ENCODE data around the gene ODAD2. TPM values are rescaled to one million over a fixed set of nuclear protein-coding genes. Genes with fewer than 3 reads are reported as not detected.
"Not testable (repeated sequence)": the region's sequence is repeated elsewhere in the genome, so short reads cannot be mapped to it uniquely, and the experiment has no call there.

Gene ODAD2
- total RNA-seq, 1 experiment from 2014 or later: not detected

DNA sequence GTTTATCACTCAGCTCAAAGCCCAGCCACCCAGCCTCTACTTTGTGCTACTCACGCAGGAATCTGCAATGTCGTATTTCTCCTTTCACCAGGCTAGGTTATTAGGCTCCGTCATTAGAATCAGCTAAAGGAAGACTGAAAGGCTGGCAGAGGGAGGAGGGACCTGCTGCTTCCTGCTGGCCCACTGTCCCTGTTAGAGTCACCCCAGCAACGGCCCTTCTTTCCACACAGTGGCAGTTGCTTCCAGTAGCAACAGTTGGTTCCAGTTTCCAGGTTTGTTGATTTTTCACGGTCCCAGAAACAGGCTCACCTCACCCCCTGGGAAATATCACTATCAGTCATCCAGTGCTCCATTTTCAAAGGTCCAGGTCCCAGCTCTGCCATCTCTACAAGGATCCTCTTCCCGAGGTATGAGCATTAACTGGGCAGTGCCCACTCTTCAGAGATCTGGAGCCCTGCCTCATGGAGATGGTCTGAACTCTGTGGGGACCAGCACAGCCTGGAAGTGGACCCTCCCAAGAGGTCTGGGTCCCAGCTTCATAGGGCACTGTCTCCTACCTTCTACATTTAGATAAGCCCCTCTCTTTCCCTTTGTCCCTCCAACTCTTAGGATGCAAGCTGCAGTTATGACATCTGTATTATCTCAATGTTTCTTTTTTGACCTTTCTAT, 15.9 kb downstream of the ODAD2 start:
- H3K27ac ChIP-seq (ENCODE audit: low read length): no peak overlapping the region
- CTCF ChIA-PET: no interaction called here

DNA sequence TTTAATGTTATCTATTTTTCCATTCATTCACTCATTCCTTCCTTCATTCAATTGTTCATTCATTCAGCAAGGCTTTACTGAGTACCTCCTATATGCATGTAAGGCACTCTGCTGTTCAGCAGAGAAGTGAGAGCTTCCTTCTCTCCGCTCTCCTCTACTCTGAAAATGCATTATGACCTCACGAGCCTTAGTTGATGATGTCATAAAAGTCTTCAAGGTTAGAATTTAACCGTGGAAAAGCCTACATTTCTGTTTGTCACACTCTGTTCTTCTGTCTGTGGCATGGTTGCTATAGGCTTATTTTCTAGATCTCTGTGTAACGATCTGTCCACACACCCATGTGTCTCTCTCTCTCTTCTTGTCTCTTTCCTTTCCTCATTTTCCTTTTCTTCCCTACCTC, 17.1 kb downstream of the ODAD2 start:
- ChIA-PET POLR2A (no interaction called here), CTCF (no interaction called here)
- Histone ChIP-seq H3K36me3 (ENCODE audit: control insufficient read depth, insufficient read depth, low read length) (no peaks in the 10 kb centered on the region), H3K9me3 (ENCODE audit: control insufficient read depth, insufficient read depth, low read depth, low read length) (no peaks in the 10 kb centered on the region), H3K27me3 (ENCODE audit: control insufficient read depth, insufficient read depth, low read length) (no peaks in the 10 kb centered on the region), H3K4me3 (ENCODE audit: low read depth in 2 of 2, low read length in 2 of 2) (no peak overlapping the region), H3K4me1 (ENCODE audit: control insufficient read depth, insufficient read depth, low read length) (no peaks in the 10 kb centered on the region), H3K27ac (ENCODE audit: low read length) (no peak overlapping the region)
- ATAC-seq (no peak), DNase-seq (ENCODE audit: low read depth, low spot score) (no peak)
- intact Hi-C loops (cut with micrococcal nuclease; ENCODE audit: unreplicated experiment): no loop called here
- in situ Hi-C loops (cut with HindIII; ENCODE audit: low pct_unique_long_range_greater_than_20kb, low sequenced_read_pairs): no loop called here
- no TSS peak for BruUV-seq (replicated peaks)
- TF ChIP-seq, protein P1, sequence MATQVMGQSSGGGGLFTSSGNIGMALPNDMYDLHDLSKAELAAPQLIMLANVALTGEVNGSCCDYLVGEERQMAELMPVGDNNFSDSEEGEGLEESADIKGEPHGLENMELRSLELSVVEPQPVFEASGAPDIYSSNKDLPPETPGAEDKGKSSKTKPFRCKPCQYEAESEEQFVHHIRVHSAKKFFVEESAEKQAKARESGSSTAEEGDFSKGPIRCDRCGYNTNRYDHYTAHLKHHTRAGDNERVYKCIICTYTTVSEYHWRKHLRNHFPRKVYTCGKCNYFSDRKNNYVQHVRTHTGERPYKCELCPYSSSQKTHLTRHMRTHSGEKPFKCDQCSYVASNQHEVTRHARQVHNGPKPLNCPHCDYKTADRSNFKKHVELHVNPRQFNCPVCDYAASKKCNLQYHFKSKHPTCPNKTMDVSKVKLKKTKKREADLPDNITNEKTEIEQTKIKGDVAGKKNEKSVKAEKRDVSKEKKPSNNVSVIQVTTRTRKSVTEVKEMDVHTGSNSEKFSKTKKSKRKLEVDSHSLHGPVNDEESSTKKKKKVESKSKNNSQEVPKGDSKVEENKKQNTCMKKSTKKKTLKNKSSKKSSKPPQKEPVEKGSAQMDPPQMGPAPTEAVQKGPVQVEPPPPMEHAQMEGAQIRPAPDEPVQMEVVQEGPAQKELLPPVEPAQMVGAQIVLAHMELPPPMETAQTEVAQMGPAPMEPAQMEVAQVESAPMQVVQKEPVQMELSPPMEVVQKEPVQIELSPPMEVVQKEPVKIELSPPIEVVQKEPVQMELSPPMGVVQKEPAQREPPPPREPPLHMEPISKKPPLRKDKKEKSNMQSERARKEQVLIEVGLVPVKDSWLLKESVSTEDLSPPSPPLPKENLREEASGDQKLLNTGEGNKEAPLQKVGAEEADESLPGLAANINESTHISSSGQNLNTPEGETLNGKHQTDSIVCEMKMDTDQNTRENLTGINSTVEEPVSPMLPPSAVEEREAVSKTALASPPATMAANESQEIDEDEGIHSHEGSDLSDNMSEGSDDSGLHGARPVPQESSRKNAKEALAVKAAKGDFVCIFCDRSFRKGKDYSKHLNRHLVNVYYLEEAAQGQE (IDR thresholded peaks at IDR 0.05; ENCODE audit: insufficient read depth in 1 of 2, low read depth in 2 of 2, low read length in 1 of 2): no peak
- TF ChIP-seq, protein P2, sequence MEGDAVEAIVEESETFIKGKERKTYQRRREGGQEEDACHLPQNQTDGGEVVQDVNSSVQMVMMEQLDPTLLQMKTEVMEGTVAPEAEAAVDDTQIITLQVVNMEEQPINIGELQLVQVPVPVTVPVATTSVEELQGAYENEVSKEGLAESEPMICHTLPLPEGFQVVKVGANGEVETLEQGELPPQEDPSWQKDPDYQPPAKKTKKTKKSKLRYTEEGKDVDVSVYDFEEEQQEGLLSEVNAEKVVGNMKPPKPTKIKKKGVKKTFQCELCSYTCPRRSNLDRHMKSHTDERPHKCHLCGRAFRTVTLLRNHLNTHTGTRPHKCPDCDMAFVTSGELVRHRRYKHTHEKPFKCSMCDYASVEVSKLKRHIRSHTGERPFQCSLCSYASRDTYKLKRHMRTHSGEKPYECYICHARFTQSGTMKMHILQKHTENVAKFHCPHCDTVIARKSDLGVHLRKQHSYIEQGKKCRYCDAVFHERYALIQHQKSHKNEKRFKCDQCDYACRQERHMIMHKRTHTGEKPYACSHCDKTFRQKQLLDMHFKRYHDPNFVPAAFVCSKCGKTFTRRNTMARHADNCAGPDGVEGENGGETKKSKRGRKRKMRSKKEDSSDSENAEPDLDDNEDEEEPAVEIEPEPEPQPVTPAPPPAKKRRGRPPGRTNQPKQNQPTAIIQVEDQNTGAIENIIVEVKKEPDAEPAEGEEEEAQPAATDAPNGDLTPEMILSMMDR (IDR thresholded peaks at IDR 0.05): no peak
- TF ChIP-seq POLR2AphosphoS5 (IDR thresholded peaks at IDR 0.05; ENCODE audit: low read depth, low read length): no peak
- TF ChIP-seq SIN3A (IDR thresholded peaks at IDR 0.05; ENCODE audit: borderline replicate concordance, insufficient read depth, low read depth, low read length): no peak
- no peak for TF ChIP-seq TCF7L2 (IDR thresholded peaks at IDR 0.05; ENCODE audit: low read depth, low read length)

More for the DNA sequence above, 15.9 kb downstream of the ODAD2 start:
- in situ Hi-C loops (cut with HindIII; ENCODE audit: low pct_unique_long_range_greater_than_20kb, low sequenced_read_pairs) (no loop called here), intact Hi-C loops (cut with micrococcal nuclease; ENCODE audit: unreplicated experiment) (no loop called here)
- Histone ChIP-seq H3K27me3 (ENCODE audit: control insufficient read depth, insufficient read depth, low read length) (no peaks in the 10 kb centered on the region), H3K9me3 (ENCODE audit: control insufficient read depth, insufficient read depth, low read depth, low read length) (no peaks in the 10 kb centered on the region), H3K36me3 (ENCODE audit: control insufficient read depth, insufficient read depth, low read length) (no peaks in the 10 kb centered on the region), H3K4me1 (ENCODE audit: control insufficient read depth, insufficient read depth, low read length) (no peaks in the 10 kb centered on the region), H3K4me3 (ENCODE audit: low read depth in 2 of 2, low read length in 2 of 2) (no peak overlapping the region)
- DNase-seq (ENCODE audit: low read depth, low spot score) (no peak), ATAC-seq (no peak)
- POLR2A ChIA-PET: no interaction called here
- TF ChIP-seq, protein P2 (IDR thresholded peaks at IDR 0.05): no peak
- no peak for TF ChIP-seq SIN3A (IDR thresholded peaks at IDR 0.05; ENCODE audit: borderline replicate concordance, insufficient read depth, low read depth, low read length)
- no peak for TF ChIP-seq TCF7L2 (IDR thresholded peaks at IDR 0.05; ENCODE audit: low read depth, low read length)
- no peak for TF ChIP-seq POLR2AphosphoS5 (IDR thresholded peaks at IDR 0.05; ENCODE audit: low read depth, low read length)
- TF ChIP-seq, protein P1 (IDR thresholded peaks at IDR 0.05; ENCODE audit: insufficient read depth in 1 of 2, low read depth in 2 of 2, low read length in 1 of 2): no peak
- no TSS peak for BruUV-seq (replicated peaks)

DNA sequence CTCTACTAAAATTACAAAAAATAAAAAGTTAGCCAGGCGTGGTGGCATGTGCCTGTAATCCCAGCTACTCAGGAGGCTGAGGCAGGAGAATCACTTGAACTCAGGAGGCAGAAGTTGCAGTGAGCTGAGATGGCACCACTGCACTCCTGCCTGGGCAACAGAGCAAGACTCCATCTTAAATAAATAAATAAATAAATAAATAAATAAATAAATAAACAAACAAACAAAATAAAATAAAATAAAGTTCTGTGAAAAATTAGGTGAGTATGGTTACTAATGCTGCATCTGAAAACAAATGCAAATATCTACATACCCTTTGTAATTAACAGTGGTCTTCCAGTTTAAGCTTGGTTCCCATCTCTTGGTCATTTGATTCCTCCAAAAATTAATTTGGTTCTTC, 28.1 kb downstream of the ODAD2 start:
- CTCF ChIA-PET; ATAC-seq; H3K27me3 ChIP-seq (ENCODE audit: control insufficient read depth, insufficient read depth, low read length); intact Hi-C loops (cut with micrococcal nuclease; ENCODE audit: unreplicated experiment); H3K36me3 ChIP-seq (ENCODE audit: control insufficient read depth, insufficient read depth, low read length); in situ Hi-C loops (cut with HindIII; ENCODE audit: low pct_unique_long_range_greater_than_20kb, low sequenced_read_pairs); H3K4me1 ChIP-seq (ENCODE audit: control insufficient read depth, insufficient read depth, low read length); H3K4me3 ChIP-seq (ENCODE audit: low read depth in 2 of 2, low read length in 2 of 2); DNase-seq (ENCODE audit: low read depth, low spot score); H3K27ac ChIP-seq (ENCODE audit: low read length); BruUV-seq (replicated peaks); POLR2A ChIA-PET; H3K9me3 ChIP-seq (ENCODE audit: control insufficient read depth, insufficient read depth, low read depth, low read length): not testable (repeated sequence)
